Activated naive CD4-positive, alpha-beta T cell treated with anti-CD3 and anti-CD28 coated beads, Interleukin-2, amount 50 U/mL, for 24 hours (primary cell): ENCODE measurements around the gene INPP5E.

Experiments used
- H3K27ac Mint-ChIP-seq: one replicate; pipeline ENCODE4 v1.8.0; 2021; ENCODE audit warnings: mild to moderate bottlenecking, mixed read lengths
- H3K27me3 Mint-ChIP-seq: one replicate; pipeline ENCODE4 v1.8.0; 2021; ENCODE audit warnings: mixed read lengths
- H3K36me3 Mint-ChIP-seq: one replicate; pipeline ENCODE4 v1.8.0; 2021; ENCODE audit warnings: mixed read lengths
- H3K4me1 Mint-ChIP-seq: one replicate; pipeline ENCODE4 v1.8.0; 2021; ENCODE audit warnings: mixed read lengths
- H3K4me3 Mint-ChIP-seq: one replicate; pipeline ENCODE4 v1.8.0; 2021; ENCODE audit warnings: mild to moderate bottlenecking, mixed read lengths
- H3K9me3 Mint-ChIP-seq: one replicate; pipeline ENCODE4 v1.8.0; 2021; ENCODE audit warnings: mixed read lengths

Gene INPP5E

DNA sequence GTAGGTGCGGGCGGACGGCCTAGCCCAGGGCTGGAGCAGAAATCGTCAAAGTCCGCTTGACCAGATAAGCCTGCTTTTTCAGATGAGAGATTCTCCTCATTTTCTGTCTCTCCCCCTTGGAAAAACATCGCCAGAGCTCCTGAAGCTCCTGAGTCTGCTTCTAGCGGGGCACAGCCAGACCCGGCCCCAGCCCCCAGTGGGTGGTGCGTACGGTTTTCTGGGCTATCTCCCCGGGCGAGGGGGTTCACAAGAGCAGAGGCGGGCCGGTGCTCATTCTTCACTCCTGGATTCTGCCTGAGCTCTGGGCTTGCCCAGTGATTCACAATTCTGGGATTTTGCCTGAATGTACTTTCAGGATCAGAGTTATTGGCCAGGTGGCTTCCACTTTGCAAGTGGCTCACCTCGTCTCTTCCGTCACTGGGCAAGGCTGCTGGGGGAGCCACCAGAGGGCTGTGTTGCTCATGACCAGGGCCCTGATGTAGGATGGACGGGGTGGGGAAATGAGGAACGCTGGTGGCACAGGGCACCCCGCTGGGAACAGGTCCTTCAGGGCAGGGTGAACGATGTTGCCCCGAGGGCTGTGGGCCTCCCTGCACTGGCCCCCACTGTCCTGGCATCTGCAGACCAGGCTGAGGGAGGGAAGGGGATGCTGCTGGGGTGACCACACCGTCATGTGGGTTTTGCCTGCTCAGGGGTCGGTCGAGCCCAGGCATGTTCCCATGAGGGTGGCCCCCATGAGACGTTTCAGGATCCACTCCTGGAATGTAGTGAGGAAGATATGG lies 36.9 kb upstream of the INPP5E start:
- H3K27ac Mint-ChIP-seq = no peak overlapping the region
- peaks cover 30% of the 10 kb centered on the region for H3K4me1 Mint-ChIP-seq
- no peaks in the 10 kb centered on the region for H3K27me3 Mint-ChIP-seq
- no peaks in the 10 kb centered on the region for H3K9me3 Mint-ChIP-seq
- H3K36me3 Mint-ChIP-seq = peaks cover 5% of the 10 kb centered on the region
- H3K4me3 Mint-ChIP-seq = no peak overlapping the region

DNA sequence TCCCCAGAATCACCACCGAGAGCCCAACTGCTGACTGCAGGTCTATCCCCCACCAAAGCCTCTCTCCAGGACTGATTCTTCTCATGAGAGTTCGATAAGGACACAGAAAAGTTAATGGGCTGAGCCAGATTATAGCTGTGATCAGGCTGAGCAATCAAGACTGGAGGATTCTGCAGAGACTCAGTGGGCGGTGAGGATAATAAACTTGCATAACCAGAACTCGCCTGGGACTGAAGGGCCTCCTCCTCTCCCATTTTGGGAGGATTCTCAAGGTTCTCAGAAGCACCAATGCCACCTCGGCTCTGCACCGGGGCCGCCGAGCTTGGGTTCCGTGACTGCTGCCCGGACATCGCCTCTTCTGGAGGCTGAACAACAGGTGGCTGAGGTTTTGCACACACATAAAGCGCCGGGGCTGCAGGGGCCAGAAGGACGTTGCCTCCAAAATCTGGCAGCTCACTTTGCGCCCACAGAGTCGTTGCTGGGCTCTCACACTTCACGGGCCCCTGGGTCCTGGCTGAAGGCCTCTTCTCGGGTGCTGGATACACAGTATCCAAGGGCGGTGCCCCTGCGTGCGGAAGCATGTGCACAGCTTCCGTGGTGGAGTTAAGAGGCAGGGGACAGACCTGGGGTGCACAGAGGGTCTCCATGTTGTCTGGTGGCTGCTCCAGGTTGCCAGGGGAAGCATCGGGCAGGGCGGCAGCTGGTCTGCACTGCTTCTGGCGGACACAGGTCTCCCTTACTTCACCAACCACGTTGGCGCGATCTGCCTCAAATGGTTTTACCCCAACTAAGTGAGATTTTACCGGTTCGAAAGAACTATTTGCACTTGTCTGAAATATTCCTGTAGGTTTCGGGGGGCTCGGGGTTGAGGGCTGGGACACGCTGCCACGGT lies 35.6 kb upstream of the INPP5E start:
- Mint-ChIP-seq H3K27ac (no peak overlapping the region), H3K36me3 (peaks cover 4% of the 10 kb centered on the region)

DNA sequence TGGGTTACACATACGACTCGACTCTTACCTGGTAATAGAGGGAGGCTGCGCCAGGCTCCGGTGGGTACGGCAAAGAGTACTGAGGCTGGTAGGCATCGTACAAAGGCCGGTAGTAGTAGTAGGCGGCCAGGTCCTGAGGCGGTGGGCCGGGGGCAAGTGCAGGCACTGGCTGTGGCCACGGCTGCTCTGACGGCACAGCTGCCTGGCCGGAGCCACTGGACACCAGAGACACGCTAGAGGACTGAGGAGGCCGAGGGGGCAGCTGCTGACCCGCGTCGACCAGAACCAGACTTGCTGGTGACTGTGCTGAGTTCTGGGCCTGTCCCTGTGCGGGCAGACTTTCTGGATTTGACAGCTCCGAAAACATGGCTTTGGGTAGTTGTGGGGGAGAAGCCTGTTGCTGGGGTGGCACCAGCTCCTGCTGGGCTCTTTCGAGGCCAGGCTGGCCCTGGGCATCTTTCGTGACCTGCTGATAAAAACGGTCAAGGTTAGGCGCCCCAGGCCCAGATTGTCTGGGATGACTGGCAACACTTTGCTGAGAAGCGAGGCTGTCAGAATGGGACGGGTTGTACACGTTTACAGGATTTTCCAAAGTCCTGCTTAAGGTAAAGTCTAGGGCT lies 34.5 kb upstream of the INPP5E start:
- Mint-ChIP-seq H3K9me3 (no peaks in the 10 kb centered on the region), H3K4me1 (peaks cover 14% of the 10 kb centered on the region), H3K36me3 (peaks cover 2% of the 10 kb centered on the region), H3K27ac (no peak overlapping the region), H3K4me3 (no peak overlapping the region), H3K27me3 (no peaks in the 10 kb centered on the region)

More for the DNA sequence above, 35.6 kb upstream of the INPP5E start:
- H3K9me3 Mint-ChIP-seq = no peaks in the 10 kb centered on the region
- H3K4me3 Mint-ChIP-seq = no peak overlapping the region
- H3K27me3 Mint-ChIP-seq = no peaks in the 10 kb centered on the region
- peaks cover 21% of the 10 kb centered on the region for H3K4me1 Mint-ChIP-seq

DNA sequence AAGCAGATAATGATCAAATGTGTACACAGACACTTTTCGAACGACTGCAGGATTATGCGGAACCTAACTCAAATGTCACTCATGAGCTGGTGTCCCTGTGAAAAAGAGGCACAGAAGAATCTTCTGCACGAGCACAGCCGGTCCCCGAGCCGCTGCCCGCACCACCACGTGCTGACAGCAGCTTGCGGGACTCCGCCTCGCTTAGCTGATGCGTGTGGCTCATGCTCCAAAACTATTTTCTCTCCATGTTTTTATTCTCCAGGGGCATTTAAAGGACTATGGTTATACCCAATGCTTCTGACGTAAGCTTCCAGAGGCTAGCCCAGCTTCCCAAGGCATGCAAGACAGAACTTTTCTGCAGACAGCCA lies 33.7 kb upstream of the INPP5E start:
- peaks cover 2% of the 10 kb centered on the region for H3K36me3 Mint-ChIP-seq
- H3K9me3 Mint-ChIP-seq = no peaks in the 10 kb centered on the region
- H3K27ac Mint-ChIP-seq = no peak overlapping the region
- H3K4me1 Mint-ChIP-seq = peaks cover 7% of the 10 kb centered on the region
- H3K4me3 Mint-ChIP-seq = no peak overlapping the region
- no peaks in the 10 kb centered on the region for H3K27me3 Mint-ChIP-seq

DNA sequence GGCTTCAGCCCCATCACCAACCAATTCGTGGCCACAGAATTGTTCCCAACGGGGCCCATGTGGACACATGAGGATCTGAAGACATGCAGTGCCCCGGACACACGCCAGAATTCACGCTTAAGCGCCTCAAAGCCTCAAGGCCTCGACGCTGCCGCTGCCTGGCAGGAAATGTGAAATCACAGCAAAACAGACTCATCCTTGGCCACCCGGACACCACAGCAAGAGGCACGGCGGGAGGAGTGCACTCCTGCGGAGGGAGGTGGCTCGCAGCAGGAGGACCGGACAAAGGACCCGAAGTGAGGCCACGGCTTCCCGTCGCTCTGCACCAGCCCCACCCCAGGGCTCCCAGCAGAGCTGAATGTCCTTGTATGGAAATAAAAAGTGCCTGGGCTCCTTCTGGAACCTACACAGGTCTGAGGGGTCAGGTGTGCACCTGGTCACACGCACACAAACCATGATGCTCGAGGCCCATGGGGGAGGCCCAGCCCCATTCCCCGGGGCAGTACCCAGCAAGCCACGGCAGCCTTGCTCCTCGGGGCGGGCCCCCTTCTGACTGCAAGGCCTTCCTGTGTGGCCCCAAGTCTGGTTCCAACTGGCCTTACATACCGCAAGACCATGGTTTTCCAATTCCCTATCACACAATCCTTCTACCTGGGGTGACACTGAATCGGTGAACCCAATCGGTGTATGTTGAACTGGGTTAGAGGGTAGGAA lies 33.2 kb upstream of the INPP5E start:
- H3K27ac Mint-ChIP-seq = no peak overlapping the region
- H3K4me1 Mint-ChIP-seq = peaks cover 5% of the 10 kb centered on the region
- H3K9me3 Mint-ChIP-seq = no peaks in the 10 kb centered on the region
- peaks cover 2% of the 10 kb centered on the region for H3K36me3 Mint-ChIP-seq
- H3K4me3 Mint-ChIP-seq = no peak overlapping the region
- no peaks in the 10 kb centered on the region for H3K27me3 Mint-ChIP-seq

DNA sequence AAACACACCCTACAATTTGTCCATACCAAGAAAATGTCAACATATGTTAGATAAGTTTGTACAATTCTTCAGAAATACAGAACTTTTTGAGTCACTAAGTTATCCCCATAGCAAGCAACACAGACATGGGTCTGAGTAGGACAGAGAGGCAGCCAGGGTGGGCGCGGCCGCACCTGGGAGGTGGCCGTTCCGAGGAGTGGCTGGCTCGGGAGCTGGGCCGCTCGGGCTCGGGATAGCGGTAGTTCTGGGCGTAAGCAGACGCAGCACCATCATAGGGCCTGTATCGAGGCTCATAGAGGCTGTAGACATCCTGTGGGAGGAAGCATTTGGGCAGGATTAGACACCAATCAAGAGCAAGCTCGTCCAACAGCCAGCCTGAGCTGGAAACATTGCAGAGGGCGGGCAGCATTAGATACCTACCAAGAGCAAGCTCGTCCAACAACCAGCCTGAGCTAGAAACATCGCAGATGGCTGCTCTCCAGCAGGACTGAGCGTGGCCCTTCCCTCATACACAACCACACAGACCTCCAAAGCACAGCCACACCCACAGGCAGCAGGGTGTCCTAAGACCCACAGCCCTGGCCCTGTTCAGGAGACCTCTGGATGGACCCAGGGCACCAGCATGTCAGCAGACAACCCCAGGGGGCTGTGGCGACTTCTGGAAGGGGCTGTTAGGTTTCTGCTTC lies 32.3 kb upstream of the INPP5E start:
- Mint-ChIP-seq H3K4me1 (no peaks in the 10 kb centered on the region), H3K27me3 (no peaks in the 10 kb centered on the region), H3K9me3 (no peaks in the 10 kb centered on the region), H3K27ac (no peak overlapping the region), H3K4me3 (no peak overlapping the region), H3K36me3 (peaks cover 2% of the 10 kb centered on the region)

DNA sequence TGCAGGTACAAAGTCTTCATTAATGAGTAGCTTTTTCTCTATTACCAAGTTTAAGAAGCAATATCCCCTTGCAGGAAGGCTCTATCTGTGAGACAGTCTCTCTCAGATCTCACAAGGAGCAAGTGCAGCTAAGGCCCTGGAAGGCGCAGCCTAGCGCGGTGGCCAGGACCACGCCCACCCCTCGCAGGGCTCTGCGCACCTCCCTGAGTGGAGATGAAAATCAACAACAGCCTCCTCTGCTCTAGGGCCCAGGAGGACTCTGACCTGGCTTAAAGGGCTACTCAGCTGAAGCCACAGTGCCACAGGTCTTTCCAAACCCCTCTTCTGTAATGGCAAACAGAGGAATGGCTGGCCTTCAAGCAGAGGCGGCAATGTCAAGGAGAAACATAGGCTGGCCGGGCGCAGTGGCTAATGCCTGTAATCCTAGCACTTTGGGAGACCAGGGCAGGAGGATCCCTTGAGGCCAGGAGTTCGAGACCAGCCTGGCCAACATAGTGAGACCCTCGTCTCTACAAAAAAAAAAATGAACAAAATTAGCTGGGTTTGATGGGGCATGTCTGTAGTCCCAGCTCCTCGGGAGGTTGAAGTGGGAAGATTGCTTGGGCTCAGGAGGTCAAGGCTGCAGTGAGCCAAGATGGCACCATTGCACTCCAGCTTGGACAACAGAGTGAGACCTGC lies 31.3 kb upstream of the INPP5E start:
- peaks cover 2% of the 10 kb centered on the region for H3K36me3 Mint-ChIP-seq
- no peak overlapping the region for H3K4me3 Mint-ChIP-seq
- no peak overlapping the region for H3K27ac Mint-ChIP-seq
- no peaks in the 10 kb centered on the region for H3K9me3 Mint-ChIP-seq
- no peaks in the 10 kb centered on the region for H3K4me1 Mint-ChIP-seq
- H3K27me3 Mint-ChIP-seq = no peaks in the 10 kb centered on the region

DNA sequence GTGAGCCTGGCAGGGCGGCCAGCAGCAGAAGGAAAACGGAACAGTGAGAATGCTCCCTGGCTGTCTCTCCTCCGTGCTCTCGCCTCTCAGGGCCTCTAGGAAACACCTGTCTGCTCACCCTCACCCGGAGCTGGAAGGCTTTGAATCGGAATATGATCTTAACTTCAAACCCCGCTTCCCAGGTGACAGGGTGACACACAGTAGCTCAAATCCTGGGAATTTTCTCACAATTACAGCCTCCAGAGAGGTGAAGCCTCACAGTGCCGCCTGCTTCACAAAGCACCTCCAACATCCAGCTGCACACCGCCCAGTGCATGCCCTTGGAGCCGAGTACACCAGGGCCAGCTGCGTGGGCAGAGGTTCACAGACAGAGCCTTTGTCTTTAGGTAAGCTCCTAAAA lies 30.7 kb upstream of the INPP5E start:
- Mint-ChIP-seq H3K4me3 (no peak overlapping the region), H3K9me3 (no peaks in the 10 kb centered on the region), H3K36me3 (peaks cover 2% of the 10 kb centered on the region), H3K4me1 (no peaks in the 10 kb centered on the region), H3K27ac (no peak overlapping the region), H3K27me3 (no peaks in the 10 kb centered on the region)

DNA sequence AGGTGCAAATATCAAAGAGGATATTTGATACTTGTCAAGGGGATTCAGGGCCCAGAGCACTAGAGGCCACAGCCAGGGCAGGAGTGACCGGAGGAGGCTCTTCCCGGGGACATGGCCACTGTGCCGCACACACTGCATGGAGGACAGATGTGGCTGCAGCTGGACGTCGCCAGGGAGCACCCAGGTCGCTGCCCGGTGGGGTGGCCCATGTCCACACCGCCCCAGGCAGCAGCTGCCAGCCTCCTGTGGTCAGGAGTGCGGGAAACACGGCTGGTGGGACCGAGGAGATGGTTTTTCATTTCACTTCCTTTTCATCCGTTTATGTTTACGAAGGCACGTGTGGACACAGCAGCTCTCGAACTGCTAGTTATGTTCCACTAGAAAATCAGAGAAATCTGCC lies 28.1 kb upstream of the INPP5E start:
- Mint-ChIP-seq H3K27me3 (no peaks in the 10 kb centered on the region), H3K36me3 (peaks cover 6% of the 10 kb centered on the region), H3K4me3 (no peak overlapping the region), H3K4me1 (no peaks in the 10 kb centered on the region), H3K9me3 (no peaks in the 10 kb centered on the region), H3K27ac (no peak overlapping the region)

DNA sequence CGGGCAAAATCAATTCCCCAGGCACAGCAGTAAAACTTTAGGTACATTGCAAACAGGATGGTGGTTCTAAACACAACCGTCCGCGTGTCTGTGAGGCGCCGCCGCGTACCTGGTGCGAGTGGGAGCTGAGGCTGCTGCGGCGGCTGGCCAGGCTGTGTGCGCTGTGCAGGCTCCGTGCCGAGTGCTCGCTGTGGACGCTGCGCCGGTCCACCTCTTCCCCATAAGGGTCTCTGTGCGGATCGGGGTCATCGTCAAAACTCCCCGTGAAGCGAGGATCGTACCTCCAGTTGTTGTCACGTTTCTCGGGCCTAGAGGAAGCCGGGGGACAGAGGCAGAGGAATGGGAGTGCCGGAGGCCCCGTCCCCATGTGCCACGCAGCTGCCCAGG lies 26.5 kb upstream of the INPP5E start:
- H3K36me3 Mint-ChIP-seq = peaks cover 8% of the 10 kb centered on the region
- no peaks in the 10 kb centered on the region for H3K9me3 Mint-ChIP-seq
- H3K4me3 Mint-ChIP-seq = no peak overlapping the region
- no peak overlapping the region for H3K27ac Mint-ChIP-seq
- H3K27me3 Mint-ChIP-seq = no peaks in the 10 kb centered on the region
- no peaks in the 10 kb centered on the region for H3K4me1 Mint-ChIP-seq

DNA sequence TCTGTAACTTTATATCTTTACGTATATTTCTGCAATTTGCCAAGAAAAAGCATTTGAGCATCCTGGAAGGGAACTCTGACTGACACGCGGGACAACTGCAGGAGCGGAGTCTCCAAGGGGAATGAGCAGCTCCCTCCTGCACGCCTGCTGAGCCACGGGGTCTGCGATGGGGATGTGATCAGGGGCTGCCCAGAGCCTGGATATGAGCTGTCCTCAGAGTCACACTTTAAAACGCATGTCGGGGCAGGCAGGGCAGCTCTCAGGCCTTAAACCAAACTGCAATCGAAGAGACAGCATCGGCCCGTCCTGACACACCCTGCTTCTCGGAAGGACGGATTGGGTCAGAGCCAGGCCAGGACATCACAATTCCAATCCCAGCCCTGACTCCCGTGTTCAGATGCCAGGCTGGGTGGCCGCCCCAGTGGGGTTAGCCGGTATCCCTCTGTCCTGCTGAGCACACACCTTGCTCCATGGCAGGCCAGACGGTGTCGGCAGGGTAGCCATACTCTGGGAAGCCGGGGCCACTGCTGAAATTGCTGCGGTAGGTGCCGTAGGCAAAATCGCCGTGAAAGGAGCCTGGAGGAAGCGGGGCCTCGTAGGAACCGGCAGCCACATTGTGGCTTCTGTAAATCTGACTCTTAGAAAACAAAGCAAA lies 26.0 kb upstream of the INPP5E start:
- no peaks in the 10 kb centered on the region for H3K9me3 Mint-ChIP-seq
- no peaks in the 10 kb centered on the region for H3K4me1 Mint-ChIP-seq
- no peaks in the 10 kb centered on the region for H3K27me3 Mint-ChIP-seq
- no peak overlapping the region for H3K4me3 Mint-ChIP-seq
- no peak overlapping the region for H3K27ac Mint-ChIP-seq
- peaks cover 8% of the 10 kb centered on the region for H3K36me3 Mint-ChIP-seq

DNA sequence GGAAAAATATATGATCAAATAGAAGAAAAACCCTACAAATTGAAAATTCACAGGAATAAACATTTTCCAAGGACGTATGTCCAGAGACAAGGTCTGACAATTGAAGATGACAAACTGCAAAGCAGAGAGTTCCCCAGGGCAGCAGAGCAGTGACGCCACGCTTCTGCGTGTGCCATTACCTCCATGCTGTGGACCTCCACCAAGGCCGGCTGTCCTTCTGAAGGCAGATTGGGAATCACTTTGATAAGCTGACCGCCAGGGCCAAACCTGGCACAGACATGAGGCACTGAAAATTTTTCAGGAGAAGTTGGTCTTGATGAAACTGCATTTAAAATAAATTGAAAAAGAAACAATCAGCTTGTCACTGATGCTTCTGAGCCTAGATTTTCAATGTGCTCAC lies 24.6 kb upstream of the INPP5E start:
- peaks cover 8% of the 10 kb centered on the region for H3K36me3 Mint-ChIP-seq
- H3K9me3 Mint-ChIP-seq = no peaks in the 10 kb centered on the region
- H3K27ac Mint-ChIP-seq = no peak overlapping the region
- H3K27me3 Mint-ChIP-seq = no peaks in the 10 kb centered on the region
- H3K4me3 Mint-ChIP-seq = no peak overlapping the region
- H3K4me1 Mint-ChIP-seq = no peaks in the 10 kb centered on the region

DNA sequence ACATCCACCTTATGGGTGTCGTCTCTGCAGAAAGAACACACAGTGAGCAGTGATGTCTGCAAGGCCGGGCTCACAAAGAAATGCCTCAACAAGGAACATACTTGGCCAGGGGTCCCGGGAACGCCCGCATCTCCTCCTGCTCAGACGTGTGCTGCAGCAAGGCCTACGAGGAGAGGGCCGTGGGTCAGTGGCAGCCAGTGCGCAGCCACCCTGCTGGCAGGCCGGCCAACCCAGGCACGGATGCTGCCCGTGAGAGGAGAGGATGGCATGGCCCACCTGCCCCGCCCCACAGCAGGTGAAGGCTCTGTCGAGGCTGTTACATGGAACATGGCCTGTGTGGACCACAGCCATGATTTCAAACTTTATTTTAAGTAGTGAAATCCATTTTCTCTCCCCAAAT lies 23.9 kb upstream of the INPP5E start:
- no peak overlapping the region for H3K4me3 Mint-ChIP-seq
- H3K36me3 Mint-ChIP-seq = peaks cover 9% of the 10 kb centered on the region
- no peaks in the 10 kb centered on the region for H3K27me3 Mint-ChIP-seq
- H3K4me1 Mint-ChIP-seq = no peaks in the 10 kb centered on the region
- H3K9me3 Mint-ChIP-seq = no peaks in the 10 kb centered on the region
- no peak overlapping the region for H3K27ac Mint-ChIP-seq

DNA sequence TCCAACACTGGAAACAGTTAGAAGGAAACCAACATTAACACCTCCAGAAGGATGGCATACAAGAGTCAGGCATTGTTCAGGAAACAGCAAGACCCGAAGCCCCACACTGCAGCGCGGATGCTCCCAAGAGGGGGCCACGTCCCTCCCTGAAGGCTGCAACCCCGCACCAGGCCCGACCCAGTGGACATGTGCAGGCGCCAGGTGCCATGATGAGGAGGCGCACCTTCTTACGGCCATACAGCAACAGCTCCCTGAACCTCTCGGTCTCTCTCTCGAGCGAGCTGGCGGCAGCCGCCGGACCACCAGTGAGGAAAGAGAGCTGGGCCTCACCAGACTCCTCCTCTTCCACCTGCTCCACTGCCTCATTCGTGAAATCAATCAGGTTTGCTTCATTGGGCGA lies 23.0 kb upstream of the INPP5E start:
- Mint-ChIP-seq H3K27ac (no peak overlapping the region), H3K4me1 (no peaks in the 10 kb centered on the region), H3K27me3 (no peaks in the 10 kb centered on the region), H3K4me3 (no peak overlapping the region), H3K9me3 (no peaks in the 10 kb centered on the region), H3K36me3 (peaks cover 9% of the 10 kb centered on the region)
